ENCODE results near the gene CCDC169.

DNA sequence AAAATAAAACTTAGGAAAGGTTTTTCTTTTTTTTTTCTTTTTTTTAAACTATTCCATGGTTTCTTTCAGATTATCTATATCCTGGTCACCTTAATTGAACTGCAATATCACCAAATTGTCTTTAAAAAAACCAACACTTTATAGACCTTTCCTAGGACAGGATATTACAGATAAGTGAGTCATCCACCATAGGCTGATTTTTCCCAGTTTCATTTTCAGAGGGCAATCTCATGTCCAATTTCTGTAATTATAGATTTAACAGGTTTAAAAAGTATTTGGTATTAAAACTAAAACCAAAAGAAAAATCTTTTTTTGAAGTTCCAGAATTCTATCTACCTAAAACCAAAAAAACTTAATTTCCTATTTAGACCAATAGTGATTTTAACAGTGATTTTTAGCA, 35.4 kb upstream of the CCDC169 start:
- TF ChIP-seq, protein P1, sequence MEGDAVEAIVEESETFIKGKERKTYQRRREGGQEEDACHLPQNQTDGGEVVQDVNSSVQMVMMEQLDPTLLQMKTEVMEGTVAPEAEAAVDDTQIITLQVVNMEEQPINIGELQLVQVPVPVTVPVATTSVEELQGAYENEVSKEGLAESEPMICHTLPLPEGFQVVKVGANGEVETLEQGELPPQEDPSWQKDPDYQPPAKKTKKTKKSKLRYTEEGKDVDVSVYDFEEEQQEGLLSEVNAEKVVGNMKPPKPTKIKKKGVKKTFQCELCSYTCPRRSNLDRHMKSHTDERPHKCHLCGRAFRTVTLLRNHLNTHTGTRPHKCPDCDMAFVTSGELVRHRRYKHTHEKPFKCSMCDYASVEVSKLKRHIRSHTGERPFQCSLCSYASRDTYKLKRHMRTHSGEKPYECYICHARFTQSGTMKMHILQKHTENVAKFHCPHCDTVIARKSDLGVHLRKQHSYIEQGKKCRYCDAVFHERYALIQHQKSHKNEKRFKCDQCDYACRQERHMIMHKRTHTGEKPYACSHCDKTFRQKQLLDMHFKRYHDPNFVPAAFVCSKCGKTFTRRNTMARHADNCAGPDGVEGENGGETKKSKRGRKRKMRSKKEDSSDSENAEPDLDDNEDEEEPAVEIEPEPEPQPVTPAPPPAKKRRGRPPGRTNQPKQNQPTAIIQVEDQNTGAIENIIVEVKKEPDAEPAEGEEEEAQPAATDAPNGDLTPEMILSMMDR (IDR thresholded peaks at IDR 0.05): no peak
- no peak for TF ChIP-seq POLR2A (IDR thresholded peaks at IDR 0.05)

Measured in thyroid gland (tissue), 4 donors.